Measurements from ENCODE around the gene TPSD1. TPM values are rescaled to one million over a fixed set of nuclear protein-coding genes. Genes with fewer than 3 reads are reported as not detected.
A peak's percentile ranks its signal among the peaks of the same experiment; 100 is the strongest.

Gene TPSD1
- total RNA-seq, 1 donor from 2014 or later = not detected

DNA sequence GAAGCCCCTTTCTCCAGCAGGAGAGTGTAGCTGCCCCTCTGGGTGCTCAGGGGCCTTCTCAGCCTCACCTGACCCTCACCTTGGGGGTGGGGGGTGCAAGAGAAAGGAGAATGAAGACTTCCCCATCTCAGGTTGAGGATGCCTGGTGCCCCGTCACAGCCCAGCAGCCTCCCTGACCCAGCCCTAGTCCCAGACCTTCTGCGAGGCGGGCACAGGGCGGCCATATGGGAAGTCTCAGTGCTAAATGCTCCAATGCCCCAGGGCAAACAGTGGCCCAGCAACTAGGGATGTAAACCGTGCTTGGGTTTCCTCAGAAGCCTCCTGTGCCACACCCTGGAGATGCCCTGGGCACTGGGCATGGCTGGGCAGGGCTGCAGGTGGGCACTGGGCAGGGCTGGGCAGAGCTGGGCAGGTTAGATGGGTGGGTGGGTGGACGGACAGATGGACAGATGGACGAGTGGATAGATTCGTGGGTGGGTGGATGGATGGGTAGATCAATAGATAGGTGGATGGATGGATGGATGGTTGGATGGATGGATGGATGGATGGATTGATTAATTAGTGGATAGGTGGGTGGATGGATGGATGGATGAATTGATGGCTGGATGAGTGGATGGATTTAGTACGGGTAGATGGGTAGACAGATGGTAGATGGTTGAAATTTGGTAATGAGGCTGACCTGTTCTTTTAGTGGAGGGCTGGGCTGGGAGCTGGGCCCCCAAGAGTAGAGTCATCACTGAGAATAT lies 16.8 kb downstream of the TPSD1 start:
- TF ChIP-seq, protein P1, sequence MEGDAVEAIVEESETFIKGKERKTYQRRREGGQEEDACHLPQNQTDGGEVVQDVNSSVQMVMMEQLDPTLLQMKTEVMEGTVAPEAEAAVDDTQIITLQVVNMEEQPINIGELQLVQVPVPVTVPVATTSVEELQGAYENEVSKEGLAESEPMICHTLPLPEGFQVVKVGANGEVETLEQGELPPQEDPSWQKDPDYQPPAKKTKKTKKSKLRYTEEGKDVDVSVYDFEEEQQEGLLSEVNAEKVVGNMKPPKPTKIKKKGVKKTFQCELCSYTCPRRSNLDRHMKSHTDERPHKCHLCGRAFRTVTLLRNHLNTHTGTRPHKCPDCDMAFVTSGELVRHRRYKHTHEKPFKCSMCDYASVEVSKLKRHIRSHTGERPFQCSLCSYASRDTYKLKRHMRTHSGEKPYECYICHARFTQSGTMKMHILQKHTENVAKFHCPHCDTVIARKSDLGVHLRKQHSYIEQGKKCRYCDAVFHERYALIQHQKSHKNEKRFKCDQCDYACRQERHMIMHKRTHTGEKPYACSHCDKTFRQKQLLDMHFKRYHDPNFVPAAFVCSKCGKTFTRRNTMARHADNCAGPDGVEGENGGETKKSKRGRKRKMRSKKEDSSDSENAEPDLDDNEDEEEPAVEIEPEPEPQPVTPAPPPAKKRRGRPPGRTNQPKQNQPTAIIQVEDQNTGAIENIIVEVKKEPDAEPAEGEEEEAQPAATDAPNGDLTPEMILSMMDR (conservative IDR thresholded peaks at IDR 0.05) = no peak
- Mint-ChIP-seq H3K36me3 (no peaks in the 10 kb centered on the region), H3K4me3 (peak overlapping the region; percentile 21), H3K9me3 (no peaks in the 10 kb centered on the region), H3K4me1 (ENCODE audit: unreplicated experiment) (peaks cover 4% of the 10 kb centered on the region), H3K27ac (no peak overlapping the region), H3K27me3 (peaks cover 17% of the 10 kb centered on the region)
- DNase-seq (ENCODE audit: extremely low spot score, unreplicated experiment) = no peak

DNA sequence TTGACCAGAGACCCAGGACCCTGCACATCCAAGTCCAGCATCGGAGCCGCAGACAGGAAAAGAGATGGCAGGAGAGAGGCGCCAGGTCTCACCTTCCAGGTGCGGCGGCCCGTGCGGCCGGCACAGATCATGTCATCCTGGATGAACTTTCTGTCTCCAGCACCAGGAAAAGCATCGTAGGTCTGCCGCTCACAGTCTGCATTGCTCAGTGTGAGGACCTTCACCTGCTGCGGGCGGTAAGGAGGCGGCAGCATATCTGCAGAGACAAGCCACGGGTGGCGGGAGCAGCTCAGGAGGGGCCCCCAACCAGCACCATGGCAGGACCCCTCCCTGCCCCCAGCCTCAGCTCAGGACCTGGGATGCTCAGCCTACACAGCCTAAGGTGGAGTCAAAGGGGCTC lies 17.9 kb downstream of the TPSD1 start:
- no peaks in the 10 kb centered on the region for H3K36me3 Mint-ChIP-seq
- H3K27ac Mint-ChIP-seq = no peak overlapping the region
- no peak for DNase-seq (ENCODE audit: extremely low spot score, unreplicated experiment)
- peaks cover 4% of the 10 kb centered on the region for H3K4me1 Mint-ChIP-seq (ENCODE audit: unreplicated experiment)
- H3K4me3 Mint-ChIP-seq = no peak overlapping the region
- TF ChIP-seq, protein P1 (conservative IDR thresholded peaks at IDR 0.05) = no peak
- H3K9me3 Mint-ChIP-seq = no peaks in the 10 kb centered on the region
- peaks cover 19% of the 10 kb centered on the region for H3K27me3 Mint-ChIP-seq

DNA sequence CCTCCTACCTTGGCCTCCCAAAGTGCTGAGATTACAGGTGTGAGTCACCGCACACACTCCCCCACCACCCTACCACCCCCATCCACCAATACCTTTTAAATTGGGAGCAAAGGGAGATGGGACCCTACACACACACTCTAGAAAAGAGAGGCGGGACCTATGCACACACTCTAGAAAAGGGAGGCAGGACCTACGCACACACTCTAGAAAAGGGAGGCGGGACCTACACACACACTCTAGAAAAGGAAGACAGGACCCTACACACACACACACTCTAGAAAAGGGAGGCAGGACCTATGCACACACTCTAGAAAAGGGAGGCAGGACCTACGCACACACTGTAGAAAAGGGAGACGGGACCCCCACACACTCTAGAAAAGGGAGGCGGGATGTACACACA lies 18.9 kb downstream of the TPSD1 start:
- no peak overlapping the region for H3K27ac Mint-ChIP-seq
- no peaks in the 10 kb centered on the region for H3K9me3 Mint-ChIP-seq
- TF ChIP-seq, protein P1 (conservative IDR thresholded peaks at IDR 0.05) = no peak
- H3K36me3 Mint-ChIP-seq = no peaks in the 10 kb centered on the region
- H3K27me3 Mint-ChIP-seq = peaks cover 19% of the 10 kb centered on the region
- H3K4me1 Mint-ChIP-seq (ENCODE audit: unreplicated experiment) = peaks cover 4% of the 10 kb centered on the region
- no peak overlapping the region for H3K4me3 Mint-ChIP-seq
- DNase-seq (ENCODE audit: extremely low spot score, unreplicated experiment) = no peak

DNA sequence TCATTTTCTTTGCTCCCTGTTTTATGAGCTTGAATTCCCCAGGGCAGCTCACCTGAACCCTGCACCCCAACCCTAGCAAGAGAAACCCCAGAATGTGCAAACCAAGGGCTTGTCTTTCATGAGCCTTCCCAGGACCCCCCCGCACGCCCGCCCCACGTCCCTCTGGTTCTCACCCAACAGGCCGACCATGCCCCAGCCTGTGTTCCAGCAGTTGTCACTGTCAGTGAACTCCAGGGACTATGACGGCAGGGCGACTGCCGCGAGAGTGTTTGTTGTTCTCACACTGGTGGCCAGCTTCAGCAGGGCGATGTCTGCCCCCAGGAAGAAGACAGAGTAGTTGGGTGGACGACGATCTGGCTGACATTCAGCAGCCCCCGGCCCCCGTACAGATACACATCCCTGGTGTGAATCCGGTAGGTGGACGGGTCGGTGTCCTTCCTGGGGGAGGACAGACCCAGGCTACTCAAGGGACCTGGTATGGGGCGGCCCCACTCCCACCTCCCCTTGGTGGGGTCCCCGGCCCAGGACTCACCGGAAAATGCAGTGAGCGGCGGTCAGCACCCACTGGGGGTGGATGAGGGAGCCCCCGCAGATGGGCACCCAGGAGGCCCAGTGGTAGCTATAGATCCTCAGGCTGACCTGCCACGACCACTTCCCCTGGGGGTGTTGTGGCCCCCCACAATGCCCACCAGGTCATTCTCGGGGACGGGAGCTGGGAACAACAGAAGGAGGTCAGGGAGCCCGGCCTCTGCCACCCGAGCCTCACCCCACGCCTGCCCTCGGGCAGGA lies 20.1 kb downstream of the TPSD1 start:
- DNase-seq (ENCODE audit: extremely low spot score, unreplicated experiment) = peak; percentile 67
- Mint-ChIP-seq H3K36me3 (no peaks in the 10 kb centered on the region), H3K4me3 (no peak overlapping the region), H3K9me3 (no peaks in the 10 kb centered on the region), H3K27ac (no peak overlapping the region), H3K27me3 (peaks cover 19% of the 10 kb centered on the region), H3K4me1 (ENCODE audit: unreplicated experiment) (no peaks in the 10 kb centered on the region)
- TF ChIP-seq, protein P1 (conservative IDR thresholded peaks at IDR 0.05) = no peak

DNA sequence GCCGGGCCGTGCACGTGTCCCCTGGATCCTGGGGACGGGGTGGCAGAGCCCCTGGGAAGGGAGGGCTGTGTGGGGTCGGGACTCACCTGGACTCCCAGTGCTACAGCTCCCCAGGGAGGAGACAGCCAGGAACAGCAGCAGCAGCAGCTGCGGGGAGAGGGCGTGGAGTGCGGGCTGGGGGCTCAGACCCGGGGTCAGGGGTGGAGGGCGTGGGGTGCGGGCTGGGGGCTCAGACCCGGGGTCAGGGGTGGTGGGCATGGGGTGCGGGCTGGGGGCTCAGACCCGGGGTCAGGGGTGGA lies 20.7 kb downstream of the TPSD1 start:
- no peak overlapping the region for H3K27ac Mint-ChIP-seq
- TF ChIP-seq, protein P1 (conservative IDR thresholded peaks at IDR 0.05) = no peak

More for the DNA sequence above, 20.7 kb downstream of the TPSD1 start:
- Mint-ChIP-seq H3K4me3 (no peak overlapping the region), H3K4me1 (ENCODE audit: unreplicated experiment) (no peaks in the 10 kb centered on the region), H3K36me3 (no peaks in the 10 kb centered on the region), H3K27me3 (peaks cover 19% of the 10 kb centered on the region), H3K9me3 (no peaks in the 10 kb centered on the region)
- no peak for DNase-seq (ENCODE audit: extremely low spot score, unreplicated experiment)
